Ishikawa (cell line): ENCODE data around the gene TBC1D22A.

Source experiments
- CEBPB ChIP-seq: IDR thresholded peaks from 2 replicates; pipeline ENCODE4 v1.6.1; 2012
- CREB1 ChIP-seq: IDR thresholded peaks from 2 replicates; pipeline ENCODE4 v1.6.1; 2012; ENCODE audit warnings: low read depth
- EGR1 ChIP-seq: IDR thresholded peaks from 2 replicates; pipeline ENCODE4 v1.6.1; 2012
- EP300 ChIP-seq: IDR thresholded peaks from 2 replicates; pipeline ENCODE4 v1.6.1; 2012; ENCODE audit warnings: borderline replicate concordance
- FOXM1 ChIP-seq: IDR thresholded peaks from 2 replicates; pipeline ENCODE4 v1.6.1; 2012; ENCODE audit warnings: low read depth, borderline replicate concordance
- MAX ChIP-seq: IDR thresholded peaks from 2 replicates; pipeline ENCODE4 v1.6.1; 2012
- NFIC ChIP-seq: IDR thresholded peaks from 2 replicates; pipeline ENCODE4 v1.6.1; 2012
- RAD21 ChIP-seq: IDR thresholded peaks from 2 replicates; pipeline ENCODE4 v1.6.1; 2012; ENCODE audit warnings: low read depth
- REST ChIP-seq: IDR thresholded peaks from 2 replicates; pipeline ENCODE4 v1.6.1; 2012; ENCODE audit warnings: low read depth, mild to moderate bottlenecking
- TAF1 ChIP-seq: IDR thresholded peaks from 2 replicates; pipeline ENCODE4 v1.6.1; 2012; ENCODE audit warnings: low read depth, mild to moderate bottlenecking
- TCF12 ChIP-seq: IDR thresholded peaks from 2 replicates; pipeline ENCODE4 v1.6.1; 2012; ENCODE audit warnings: low read depth
- TEAD4 ChIP-seq: IDR thresholded peaks from 2 replicates; pipeline ENCODE4 v1.6.1; 2012
- USF1 ChIP-seq: IDR thresholded peaks from 2 replicates; pipeline ENCODE4 v1.6.1; 2012
- YY1 ChIP-seq: IDR thresholded peaks from 2 replicates; pipeline ENCODE4 v1.6.1; 2012; ENCODE audit warnings: low read depth
- ZBTB7A ChIP-seq: IDR thresholded peaks from 2 replicates; pipeline ENCODE4 v1.6.1; 2012; ENCODE audit warnings: low read depth

The TBC1D22A gene

GRCh38 chr22:46795140-46795539 is 32.7 kb downstream of the TBC1D22A start:
- TF ChIP-seq RAD21 (no peak), CEBPB (no peak), CREB1 (no peak), NFIC (no peak), EP300 (no peak), EGR1 (no peak), TCF12 (no peak), FOXM1 (no peak), TEAD4 (no peak), MAX (no peak), ZBTB7A (no peak), TAF1 (no peak)

- TF ChIP-seq TEAD4: no peak
- TF ChIP-seq NFIC: no peak
- no peak for TF ChIP-seq CREB1
- no peak for TF ChIP-seq EP300
- TF ChIP-seq EGR1: no peak
- TF ChIP-seq TAF1: no peak
- TF ChIP-seq RAD21: no peak
- no peak for TF ChIP-seq CEBPB
- no peak for TF ChIP-seq TCF12
- no peak for TF ChIP-seq YY1
- TF ChIP-seq FOXM1: no peak
- TF ChIP-seq ZBTB7A: no peak
- no peak for TF ChIP-seq USF1
- no peak for TF ChIP-seq MAX
- TF ChIP-seq REST: no peak
Observed at GRCh38 chr22:46795845-46796565, 33.6 kb downstream of the TBC1D22A start.

- TF ChIP-seq CEBPB: no peak
- TF ChIP-seq TCF12: no peak
- TF ChIP-seq ZBTB7A: no peak
- TF ChIP-seq EP300: no peak
- no peak for TF ChIP-seq REST
- TF ChIP-seq EGR1: no peak
- TF ChIP-seq RAD21: no peak
- TF ChIP-seq CREB1: no peak
- TF ChIP-seq FOXM1: no peak
- no peak for TF ChIP-seq MAX
- no peak for TF ChIP-seq USF1
- no peak for TF ChIP-seq TAF1
- no peak for TF ChIP-seq TEAD4
- TF ChIP-seq NFIC: no peak
Observed at GRCh38 chr22:46796566-46797195, 34.2 kb downstream of the TBC1D22A start.

- no peak for TF ChIP-seq FOXM1
- no peak for TF ChIP-seq TEAD4
- no peak for TF ChIP-seq CEBPB
- TF ChIP-seq CREB1: no peak
- TF ChIP-seq MAX: no peak
- TF ChIP-seq REST: no peak
- no peak for TF ChIP-seq EGR1
- TF ChIP-seq TCF12: no peak
- TF ChIP-seq RAD21: no peak
- TF ChIP-seq USF1: no peak
- no peak for TF ChIP-seq EP300
- TF ChIP-seq YY1: no peak
- TF ChIP-seq NFIC: no peak
- TF ChIP-seq TAF1: no peak
- TF ChIP-seq ZBTB7A: no peak
Observed at GRCh38 chr22:46797355-46797754, 34.9 kb downstream of the TBC1D22A start.
